Stimulated activated CD4-positive, alpha-beta T cell treated with anti-CD3 and anti-CD28 coated beads, Interleukin-1b, Interleukin-23, amount 100 ng/mL, for 24 hours (primary cell): ENCODE data around the gene SPAG16.
"Not testable (repeated sequence)": the region's sequence is repeated elsewhere in the genome, so short reads cannot be mapped to it uniquely, and the experiment has no call there.

ENCODE experiments used
- DNase-seq, 4 experiments: peaks; one replicate each; pipeline ENCODE4 v3.0.0-alpha.2; 2020; ENCODE audit warnings: low read depth in 4 of 4, low spot score in 1 of 4

Gene SPAG16

GRCh38 chr2:213688133-213688532, 403.9 kb downstream of the SPAG16 start:
- no peak for DNase-seq

GRCh38 chr2:213688825-213689224, 404.6 kb downstream of the SPAG16 start:
- not testable (repeated sequence) for DNase-seq

GRCh38 chr2:213689585-213689984, 405.3 kb downstream of the SPAG16 start:
- no peak for DNase-seq

GRCh38 chr2:213691351-213691750, 407.1 kb downstream of the SPAG16 start:
- DNase-seq, result no peak

GRCh38 chr2:213696442-213696841, 412.2 kb downstream of the SPAG16 start:
- DNase-seq, result no peak

- not testable (repeated sequence) for DNase-seq
Observed at GRCh38 chr2:213701365-213701764, 417.1 kb downstream of the SPAG16 start.

DNA sequence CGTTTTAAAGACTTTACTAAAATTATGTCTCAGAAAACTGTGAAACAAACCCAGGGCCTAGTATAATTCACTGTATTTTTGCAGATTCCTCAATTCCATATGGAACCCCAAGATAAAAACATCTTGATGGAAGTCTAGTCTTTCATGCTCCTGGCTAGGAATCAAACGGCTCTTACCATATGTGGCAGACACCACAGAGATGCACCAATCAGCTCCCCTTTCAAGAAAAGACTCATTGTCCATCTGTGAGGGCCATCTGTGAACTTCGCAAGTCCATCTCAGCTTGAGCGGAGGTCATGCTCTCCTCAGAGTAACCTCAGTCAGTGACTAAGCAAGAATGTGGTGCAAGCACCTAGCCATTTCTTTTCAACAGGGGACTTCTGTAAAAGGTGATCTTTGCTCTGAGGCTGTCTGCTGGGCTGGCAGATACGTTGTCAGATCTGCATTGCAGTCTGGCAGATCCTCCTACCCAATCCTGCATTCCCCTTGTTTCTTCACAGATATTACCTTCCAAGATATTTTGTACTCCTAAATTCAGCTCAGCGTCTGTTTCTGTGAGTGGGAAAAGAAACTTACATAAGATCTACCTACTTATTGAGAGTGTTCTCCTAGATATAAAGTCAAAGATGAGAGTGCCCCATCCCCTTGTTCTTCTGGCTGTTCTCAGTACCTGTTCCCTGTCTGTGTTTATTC, 419.3 kb downstream of the SPAG16 start:
- DNase-seq, result no peak

DNA sequence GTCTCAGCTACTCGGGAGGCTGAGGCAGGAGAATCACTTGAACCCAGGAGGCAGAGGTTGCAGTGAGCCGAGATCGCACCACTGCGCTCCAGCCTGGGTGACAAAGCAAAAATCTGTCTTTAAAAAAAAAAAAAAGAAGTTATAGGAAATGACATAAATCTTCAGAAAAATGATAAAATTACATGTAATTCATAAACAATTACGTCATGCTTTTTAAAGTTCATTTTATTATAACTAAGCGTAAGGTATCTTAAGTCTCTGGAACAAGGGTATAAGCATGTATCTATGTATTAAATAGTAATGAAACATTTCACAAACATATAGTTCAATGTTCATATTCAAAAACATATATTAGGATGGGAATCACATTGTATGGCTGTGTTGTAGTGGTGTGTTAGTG, 425.9 kb downstream of the SPAG16 start:
- no peak for DNase-seq

DNA sequence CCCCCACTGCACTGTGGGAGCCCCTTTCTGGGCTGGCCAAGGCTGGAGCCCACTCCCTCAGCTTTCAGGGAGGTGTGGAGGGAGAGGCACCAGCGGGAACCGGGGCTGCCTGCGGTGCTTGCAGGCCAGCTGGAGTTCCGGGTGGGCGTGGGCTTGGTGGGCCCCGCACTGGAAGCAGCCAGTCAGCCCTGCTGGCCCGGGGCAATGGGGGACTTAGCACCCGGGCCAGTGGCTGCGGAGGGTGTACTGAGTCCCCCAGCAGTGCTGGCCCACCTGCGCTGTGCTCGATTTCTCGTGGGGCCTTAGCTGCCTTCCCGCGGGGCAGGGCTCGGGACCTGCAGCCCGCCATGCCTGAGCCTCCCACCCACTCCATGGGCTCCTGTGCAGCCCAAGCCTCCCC, 434.1 kb downstream of the SPAG16 start:
- not testable (repeated sequence) for DNase-seq

- DNase-seq, result no peak
Observed at GRCh38 chr2:213722565-213722964, 438.3 kb downstream of the SPAG16 start.

- DNase-seq, result no peak
Observed at GRCh38 chr2:213723041-213723560, 438.8 kb downstream of the SPAG16 start.

DNA sequence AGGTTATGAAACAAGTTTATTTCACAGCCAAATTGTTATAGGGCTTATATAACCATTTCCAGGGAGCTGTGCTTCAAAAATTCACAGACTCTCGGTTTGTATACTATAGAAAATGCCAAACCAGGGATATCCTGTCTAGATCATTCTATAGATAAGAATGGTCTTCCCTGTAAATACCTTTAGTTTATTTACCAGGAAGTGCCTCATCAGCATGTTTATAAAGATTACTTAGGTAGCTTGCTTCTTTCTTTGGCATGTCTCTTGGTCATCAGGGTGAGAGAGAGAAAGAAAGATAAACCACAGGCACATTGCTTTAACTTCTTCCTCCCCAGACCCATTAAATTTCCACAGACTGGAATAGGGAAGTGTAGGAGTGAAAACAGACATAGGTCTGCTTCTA, 439.4 kb downstream of the SPAG16 start:
- DNase-seq, result no peak

GRCh38 chr2:213726101-213726500, 441.8 kb downstream of the SPAG16 start:
- DNase-seq, result no peak

GRCh38 chr2:213733893-213734292, 449.6 kb downstream of the SPAG16 start:
- DNase-seq, result no peak

- no peak for DNase-seq
Observed at GRCh38 chr2:213740453-213740852, 456.2 kb downstream of the SPAG16 start.

DNA sequence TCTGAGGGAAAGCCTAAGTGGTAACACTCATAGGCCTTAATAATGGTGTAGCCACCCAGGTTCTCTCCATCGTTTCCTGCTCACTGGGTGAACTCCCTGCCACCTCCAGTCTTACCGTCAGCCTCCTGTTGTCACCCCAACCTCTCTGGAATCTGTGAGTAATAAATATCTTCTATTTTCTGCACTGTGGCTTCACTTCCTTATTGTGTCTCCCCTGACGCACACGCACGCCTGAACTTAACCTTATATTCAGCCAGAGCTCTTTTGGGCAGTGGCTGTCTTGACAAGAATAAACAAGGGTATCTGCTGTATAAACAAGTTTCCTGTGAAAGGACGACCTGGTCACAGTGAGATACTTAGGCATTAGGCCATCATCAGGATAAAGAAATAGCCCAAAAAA, 467.2 kb downstream of the SPAG16 start:
- no peak for DNase-seq

DNA sequence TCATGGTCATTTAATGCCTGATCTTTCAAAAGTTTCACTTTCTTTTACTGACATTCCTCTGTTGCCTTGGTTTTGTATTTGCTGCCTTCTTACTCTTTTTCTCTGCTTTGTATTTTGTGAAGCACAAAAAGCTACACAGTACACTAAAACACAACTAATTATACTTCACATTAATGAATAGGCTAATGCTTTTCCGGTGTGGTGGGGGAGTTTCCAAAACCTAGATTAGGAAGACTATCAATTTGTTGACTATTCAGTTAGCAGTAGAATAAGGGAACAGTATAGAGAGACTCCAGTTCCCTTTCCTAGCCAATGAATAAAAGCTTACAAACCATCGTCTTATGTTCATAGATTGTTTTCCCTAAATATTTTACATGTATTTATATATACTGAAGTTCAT, 468.3 kb downstream of the SPAG16 start:
- DNase-seq, result no peak

GRCh38 chr2:213757525-213757924, 473.3 kb downstream of the SPAG16 start:
- DNase-seq, result no peak

GRCh38 chr2:213763354-213763753, 479.1 kb downstream of the SPAG16 start:
- DNase-seq, result no peak

DNA sequence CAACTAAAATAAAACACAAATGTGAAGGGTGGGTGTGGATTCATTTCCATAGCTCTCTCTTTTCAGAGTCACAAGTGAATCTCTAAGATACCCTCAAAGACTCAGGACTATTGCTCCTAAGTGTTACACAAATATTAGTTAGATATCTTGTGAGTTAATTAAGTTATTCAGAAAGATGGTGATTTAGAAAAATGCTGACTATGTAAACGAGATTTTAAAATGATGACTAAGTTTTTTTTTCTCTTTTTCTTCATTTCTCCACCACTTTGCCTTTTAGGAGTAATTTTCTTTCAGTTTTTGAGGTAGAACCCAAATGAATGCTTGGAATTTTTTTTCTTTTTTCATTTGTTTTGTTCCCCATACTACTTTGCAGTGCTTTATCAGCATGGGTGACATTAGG, 479.7 kb downstream of the SPAG16 start:
- DNase-seq, result no peak

GRCh38 chr2:213764849-213765248, 480.6 kb downstream of the SPAG16 start:
- no peak for DNase-seq

DNA sequence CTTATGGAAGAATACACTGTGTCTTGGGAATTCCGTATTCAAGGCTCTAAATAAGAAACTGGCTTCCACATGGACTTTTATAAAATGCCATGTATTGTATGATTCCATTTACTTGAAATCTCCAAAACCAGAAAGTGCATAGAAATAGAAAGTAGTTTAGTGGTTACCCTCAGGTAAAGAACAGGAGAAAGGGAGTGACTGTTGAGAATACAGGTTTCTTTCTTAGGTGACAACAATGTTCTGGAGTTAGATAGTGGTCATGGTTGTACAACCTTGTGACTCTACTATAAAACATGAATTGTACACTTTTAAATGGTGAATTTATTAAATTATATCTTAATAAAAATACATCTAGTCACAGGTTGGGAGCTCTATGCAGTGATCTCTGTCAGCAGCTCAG, 481.8 kb downstream of the SPAG16 start:
- no peak for DNase-seq

DNA sequence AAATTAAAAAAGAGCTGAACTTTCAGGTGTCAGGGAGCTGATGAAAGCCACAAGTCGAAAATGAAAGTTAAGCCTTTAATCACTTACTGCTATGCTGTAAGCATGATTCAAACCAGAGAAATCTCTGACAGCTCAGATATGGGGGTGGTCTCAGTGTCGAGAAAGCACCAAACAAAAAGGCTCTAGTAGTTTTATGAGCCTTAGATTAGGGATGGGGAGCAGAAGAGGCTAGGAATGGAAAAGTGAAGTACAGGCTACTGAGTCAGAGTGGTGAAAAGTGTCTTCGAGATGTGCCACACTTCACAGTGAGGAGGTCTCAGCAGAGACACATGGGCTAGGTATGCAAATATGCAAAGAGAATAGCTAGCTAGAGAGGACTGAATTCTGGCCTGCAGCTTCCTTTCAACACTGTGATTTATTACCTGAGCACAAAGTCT, 482.2 kb downstream of the SPAG16 start:
- no peak for DNase-seq
